GM23248 (cell line): ENCODE results near the gene PON2. TPM values are rescaled to one million over a fixed set of nuclear protein-coding genes. Genes with fewer than 3 reads are reported as not detected.

Source experiments
- DNase-seq: peaks from one replicate; pipeline ENCODE4 v3.0.0-alpha.2; 2015
- H2AFZ ChIP-seq: fragments of 200-600 bp; sonication (generic); 2 replicates; pipeline ENCODE4 v1.6.1; 2016; ENCODE audit warnings: antibody characterized with exemption
- H3F3A ChIP-seq: fragments of 200-600 bp; sonication (generic); 2 replicates; pipeline ENCODE4 v1.6.1; 2016; ENCODE audit warnings: mild to moderate bottlenecking, antibody characterized with exemption, mixed run types; ENCODE audit not compliant: insufficient read depth
- H3K27ac ChIP-seq: fragments of 200-600 bp; sonication (generic); 2 replicates; pipeline ENCODE4 v1.5.1; 2016; ENCODE audit warnings: mild to moderate bottlenecking
- H3K27me3 ChIP-seq: fragments of 200-600 bp; sonication (generic); replicated peaks from 2 replicates; pipeline ENCODE4 v1.6.1; 2016; ENCODE audit warnings: mild to moderate bottlenecking; ENCODE audit not compliant: insufficient read depth
- H3K36me3 ChIP-seq: fragments of 200-600 bp; sonication (generic); 2 replicates; pipeline ENCODE4 v1.6.1; 2016; ENCODE audit warnings: low read depth, mild to moderate bottlenecking
- H3K4me1 ChIP-seq: fragments of 200-600 bp; sonication (generic); 2 replicates; pipeline ENCODE4 v1.6.1; 2016; ENCODE audit warnings: mild to moderate bottlenecking; ENCODE audit not compliant: insufficient read depth
- H3K4me2 ChIP-seq: fragments of 200-600 bp; sonication (generic); one replicate; pipeline ENCODE4 v1.6.1; 2016; ENCODE audit warnings: mild to moderate bottlenecking; ENCODE audit not compliant: unreplicated experiment
- H3K4me3 ChIP-seq: fragments of 200-600 bp; sonication (generic); 2 replicates; pipeline ENCODE4 v1.5.1; 2016; ENCODE audit warnings: mild to moderate bottlenecking
- H3K79me2 ChIP-seq: fragments of 200-600 bp; sonication (generic); 2 replicates; pipeline ENCODE4 v1.6.1; 2016; ENCODE audit warnings: mild to moderate bottlenecking; ENCODE audit not compliant: insufficient read depth
- H3K9ac ChIP-seq: fragments of 200-600 bp; sonication (generic); 2 replicates; pipeline ENCODE4 v1.6.1; 2016; ENCODE audit warnings: mild to moderate bottlenecking
- H3K9me2 ChIP-seq: fragments of 200-600 bp; sonication (generic); 2 replicates; pipeline ENCODE4 v1.6.1; 2016; ENCODE audit warnings: mixed run types, mild to moderate bottlenecking, moderate library complexity; ENCODE audit not compliant: insufficient read depth
- H3K9me3 ChIP-seq: fragments of 200-600 bp; sonication (generic); one replicate; pipeline ENCODE4 v1.6.1; 2017; ENCODE audit warnings: low read depth
- H4K20me1 ChIP-seq: fragments of 200-600 bp; sonication (generic); 2 replicates; pipeline ENCODE4 v1.6.0; 2016; ENCODE audit not compliant: insufficient read depth
- EZH2 ChIP-seq: fragments of 200-600 bp; sonication (generic); IDR thresholded peaks from 2 replicates; pipeline ENCODE4 v1.6.1; 2018; ENCODE audit warnings: antibody characterized with exemption, mild to moderate bottlenecking; ENCODE audit not compliant: insufficient read depth, poor library complexity, severe bottlenecking
- EZH2phosphoT487 ChIP-seq: fragments of 200-600 bp; sonication (generic); IDR thresholded peaks from 2 replicates; pipeline ENCODE4 v1.6.1; 2018; ENCODE audit warnings: antibody characterized with exemption, moderate library complexity, mild to moderate bottlenecking, low read depth; ENCODE audit not compliant: insufficient read depth
- WGBS, 2 experiments: methylation state at CpG; one replicate each; pipeline ENCODE4 v1.1.6; 2015 to 2017; ENCODE audit warnings: low lambda C conversion rate in 2 of 2, low coverage in 1 of 2; ENCODE audit errors: missing lambda C conversion rate in 2 of 2; 5-methylcytosine and 5-hydroxymethylcytosine counted together
- in situ Hi-C: fragments of 300-500 bp; cut with MboI; formaldehyde crosslinking; loops from 2 replicates; pipeline ENCODE4 v1.15.0; 2020
- polyA plus RNA-seq: library from polyadenylated mRNA; unstranded; fragments of >200 nt; fragmentation: Nextera tagmentation; extraction: Ambion mirVana; gene quantifications from 2 replicates; pipeline ENCODE4 v1.2.1, GENCODE V29; 2016
- total RNA-seq: library from RNA; depleted of rRNA; stranded (reverse); fragments of >200 nt; shearing (Covaris generic); gene quantifications from 2 replicates; pipeline ENCODE4 v1.2.3, GENCODE V29; 2014

PON2 gene
- total and polyA plus RNA-seq, 2 experiments from 2014 or later = 65.6 to 99.7 TPM

DNA sequence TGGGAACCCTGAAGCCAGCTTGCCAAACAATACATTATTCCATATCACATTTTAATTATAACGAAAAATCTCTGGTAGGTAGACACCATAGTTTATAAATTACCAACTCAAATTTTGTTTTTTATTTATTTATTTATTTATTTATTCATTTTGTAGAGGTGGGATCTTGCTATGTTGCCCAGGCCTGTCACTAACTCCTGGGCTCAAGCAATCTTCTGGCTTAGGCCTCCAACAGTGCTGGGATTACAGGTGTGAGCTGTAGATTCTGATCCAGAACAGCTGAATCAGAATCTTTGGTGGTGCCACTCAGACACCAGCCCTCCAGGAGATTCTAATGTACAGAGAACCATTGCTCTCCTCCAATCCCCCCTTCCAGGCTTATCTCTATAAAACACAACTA, 1.7 kb downstream of the PON2 start:
- H4K20me1 ChIP-seq = no peaks in the 10 kb centered on the region
- H3K4me1 ChIP-seq = peaks cover 11% of the 10 kb centered on the region; the same call in 1 of the 2 replicates
- H3K9me3 ChIP-seq = no peaks in the 10 kb centered on the region
- TF ChIP-seq EZH2phosphoT487 (no peak), EZH2 (no peak)
- no peak overlapping the region for H2AFZ ChIP-seq
- peaks cover 33% of the 10 kb centered on the region for H3K79me2 ChIP-seq
- H3K4me3 ChIP-seq = no peak overlapping the region
- H3K27me3 ChIP-seq = no peaks in the 10 kb centered on the region
- no peak for DNase-seq
- in situ Hi-C loops = no loop called here
- H3K27ac ChIP-seq = no peak overlapping the region
- H3K4me2 ChIP-seq = no peak overlapping the region
- no peaks in the 10 kb centered on the region for H3K9me2 ChIP-seq
- H3K9ac ChIP-seq = no peak overlapping the region
- H3F3A ChIP-seq = peaks cover 5% of the 10 kb centered on the region; the same call in 1 of the 2 replicates
- WGBS, 2 experiments = 94 to 97% methylated on average over 1 of the region's 1 CpG
- H3K36me3 ChIP-seq = no peaks in the 10 kb centered on the region

DNA sequence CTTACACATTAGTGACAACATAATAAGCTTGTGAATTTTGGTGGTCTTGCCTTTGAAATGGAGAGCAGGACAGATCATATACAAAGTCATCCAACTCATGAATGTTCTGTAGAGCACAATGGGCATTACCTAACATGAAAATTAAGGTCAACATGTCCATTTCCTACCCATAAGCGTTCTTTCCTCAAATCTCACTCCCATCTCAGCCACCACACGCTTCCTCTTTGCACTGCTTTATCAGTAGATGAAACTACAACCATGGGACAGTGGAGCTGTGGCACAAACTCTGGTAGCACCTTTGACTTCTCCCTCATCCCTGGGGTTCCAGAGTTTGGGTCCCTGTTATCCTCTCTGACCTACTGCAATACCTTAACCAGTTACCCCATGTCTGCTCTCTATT, 2.2 kb downstream of the PON2 start:
- no peaks in the 10 kb centered on the region for H3K36me3 ChIP-seq
- no peak overlapping the region for H3K27ac ChIP-seq
- no peak overlapping the region for H3K9ac ChIP-seq
- 96 to 100% methylated on average over 2 of the region's 2 CpGs for WGBS, 2 experiments
- no peaks in the 10 kb centered on the region for H3K9me2 ChIP-seq
- H3K27me3 ChIP-seq = no peaks in the 10 kb centered on the region
- in situ Hi-C loops = no loop called here
- no peaks in the 10 kb centered on the region for H4K20me1 ChIP-seq
- no peak overlapping the region for H3K4me3 ChIP-seq
- H3F3A ChIP-seq = peaks cover 5% of the 10 kb centered on the region; the same call in 1 of the 2 replicates
- H3K4me1 ChIP-seq = peaks cover 11% of the 10 kb centered on the region; the same call in 1 of the 2 replicates
- H3K79me2 ChIP-seq = peaks cover 37% of the 10 kb centered on the region
- TF ChIP-seq EZH2phosphoT487 (no peak), EZH2 (no peak)
- no peaks in the 10 kb centered on the region for H3K9me3 ChIP-seq
- H3K4me2 ChIP-seq = no peak overlapping the region
- DNase-seq = no peak
- H2AFZ ChIP-seq = no peak overlapping the region

DNA sequence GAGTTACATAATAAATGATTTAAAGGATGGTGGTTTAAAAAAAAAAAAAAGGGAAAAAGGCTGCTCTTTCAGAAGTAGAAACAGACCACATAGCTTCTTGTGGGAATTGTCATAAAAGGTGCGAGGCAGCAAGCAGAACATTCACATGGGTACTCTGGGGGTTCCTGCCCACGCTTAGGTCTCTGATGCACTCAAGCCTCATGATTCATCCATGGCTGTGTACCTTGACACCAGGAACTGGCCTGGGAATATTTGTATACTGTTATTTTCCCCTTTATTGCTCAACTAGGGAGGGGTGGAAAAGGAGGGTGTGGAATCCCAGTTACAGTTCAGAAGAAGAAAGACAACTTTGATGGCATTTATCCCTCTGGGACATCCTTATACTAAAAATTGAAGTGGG, 4.0 kb downstream of the PON2 start:
- no peak overlapping the region for H3K4me2 ChIP-seq
- H3K4me1 ChIP-seq = peaks cover 11% of the 10 kb centered on the region; the same call in 1 of the 2 replicates
- H3F3A ChIP-seq = peaks cover 5% of the 10 kb centered on the region; the same call in 1 of the 2 replicates
- H3K9me3 ChIP-seq = no peaks in the 10 kb centered on the region
- no peaks in the 10 kb centered on the region for H3K27me3 ChIP-seq
- H3K27ac ChIP-seq = no peak overlapping the region
- H3K9ac ChIP-seq = no peak overlapping the region
- H3K36me3 ChIP-seq = no peaks in the 10 kb centered on the region
- 59 to 60% methylated on average over 2 of the region's 2 CpGs for WGBS, 2 experiments
- H3K9me2 ChIP-seq = no peaks in the 10 kb centered on the region
- DNase-seq = peak; percentile 72
- H2AFZ ChIP-seq = no peak overlapping the region
- no peaks in the 10 kb centered on the region for H4K20me1 ChIP-seq
- peaks cover 48% of the 10 kb centered on the region for H3K79me2 ChIP-seq
- in situ Hi-C loops = no loop called here
- TF ChIP-seq EZH2 (no peak), EZH2phosphoT487 (no peak)
- H3K4me3 ChIP-seq = no peak overlapping the region

DNA sequence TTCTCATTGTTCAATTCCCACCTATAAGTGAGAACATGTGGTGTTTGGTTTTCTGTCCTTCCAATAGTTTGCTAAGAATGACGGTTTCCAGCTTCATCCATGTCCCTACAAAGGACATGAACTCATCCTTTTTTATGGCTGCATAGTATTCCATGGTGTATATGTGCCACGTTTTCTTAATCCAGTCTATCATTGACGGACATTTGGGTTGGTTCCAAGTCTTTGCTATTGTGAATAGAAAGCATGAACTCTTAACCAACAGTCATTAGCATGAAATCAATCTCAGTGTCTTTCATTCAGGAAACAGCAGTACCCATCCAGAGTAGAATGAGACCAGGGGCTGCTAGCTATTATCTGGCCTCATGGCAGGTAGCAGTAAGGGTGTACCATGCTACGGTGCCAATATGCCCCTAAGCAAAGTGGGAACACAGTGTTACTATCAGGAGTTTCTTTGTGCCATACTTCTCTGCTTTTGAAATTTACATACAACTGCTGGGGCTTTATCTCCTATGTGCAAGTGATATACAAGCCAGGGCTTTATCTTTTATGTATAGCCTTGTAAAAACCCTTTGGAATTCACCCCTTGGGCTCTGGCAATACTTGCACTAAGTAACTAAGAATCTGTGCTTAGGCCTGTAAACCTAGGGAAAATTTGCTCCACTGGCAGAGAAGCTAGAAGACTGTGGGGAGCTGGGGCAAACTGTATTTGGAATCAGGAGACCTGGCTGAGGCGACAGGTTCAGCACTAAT, 5.4 kb downstream of the PON2 start:
- Histone ChIP-seq H3K79me2 (peaks cover 48% of the 10 kb centered on the region), H3K4me1 (peaks cover 17% of the 10 kb centered on the region), H3K27me3 (no peaks in the 10 kb centered on the region), H3F3A (peaks cover 10% of the 10 kb centered on the region), H3K4me2 (no peak overlapping the region), H4K20me1 (no peaks in the 10 kb centered on the region), H2AFZ (no peak overlapping the region), H3K9me3 (no peaks in the 10 kb centered on the region), H3K9ac (no peak overlapping the region), H3K36me3 (no peaks in the 10 kb centered on the region), H3K4me3 (no peak overlapping the region), H3K9me2 (no peaks in the 10 kb centered on the region), H3K27ac (no peak overlapping the region)
- in situ Hi-C loops = no loop called here
- 78 to 92% methylated on average over 4 to 5 of the region's 5 CpGs for WGBS, 2 experiments
- no peak for DNase-seq
- TF ChIP-seq EZH2phosphoT487 = no peak
- TF ChIP-seq EZH2 = no peak
